CD4-positive, alpha-beta memory T cell (primary cell): ENCODE results near the gene DLG4. TPM values are rescaled to one million over a fixed set of nuclear protein-coding genes. Genes with fewer than 3 reads are reported as not detected.

Experiments
- CTCF ChIA-PET: fragments of 350-600 bp; sonication (Branson Sonifier 250); formaldehyde crosslinking; loops from one replicate; lab custom pipeline; 2021; ENCODE audit warnings: inconsistent platforms; ENCODE audit not compliant: partially characterized antibody; lab: Charles Lee
- POLR2A ChIA-PET: fragments of 350-600 bp; sonication (Branson Sonifier 250); formaldehyde crosslinking; loops from one replicate; lab custom pipeline; 2021; ENCODE audit not compliant: partially characterized antibody; lab: Charles Lee
- DNase-seq, 5 donors: peaks; one replicate each; pipeline versions ENCODE4 v3.0.0 to v3.0.0-alpha.2; 2020 to 2022; ENCODE audit warnings: mixed read lengths in 1 of 5
- H3K27ac ChIP-seq: one replicate; pipeline ENCODE4 v1.7.0; 2013; ENCODE audit warnings: low read depth, low read length
- H3K27me3 ChIP-seq: 2 replicates; pipeline ENCODE4 v1.7.0; 2013; ENCODE audit warnings: mild to moderate bottlenecking, low read length, moderate library complexity; ENCODE audit not compliant: insufficient read depth
- H3K36me3 ChIP-seq: 2 replicates; pipeline ENCODE4 v1.7.0; 2013; ENCODE audit warnings: mild to moderate bottlenecking, low read length, moderate library complexity; ENCODE audit not compliant: insufficient read depth
- H3K4me1 ChIP-seq: 2 replicates; pipeline ENCODE4 v1.7.0; 2013; ENCODE audit warnings: mild to moderate bottlenecking, low read length, moderate library complexity; ENCODE audit not compliant: insufficient read depth
- H3K4me3 ChIP-seq, 2 donors: one replicate each; pipeline ENCODE4 v1.7.0; 2013; ENCODE audit warnings: low read length in 2 of 2, mild to moderate bottlenecking in 1 of 2
- H3K9me3 ChIP-seq, 2 donors: one replicate each; pipeline ENCODE4 v1.7.0; 2013; ENCODE audit warnings: low read length in 2 of 2, control low read depth in 1 of 2; ENCODE audit not compliant: control insufficient read depth in 1 of 2
- H3K27ac Mint-ChIP-seq, 7 donors: one replicate each; pipeline ENCODE4 v1.8.0; 2020 to 2021; ENCODE audit warnings: mixed read lengths in 7 of 7, mild to moderate bottlenecking in 6 of 7, inconsistent platforms in 3 of 7, moderate library complexity in 3 of 7
- H3K27me3 Mint-ChIP-seq, 2 donors: one replicate each; pipeline ENCODE4 v1.8.0; 2020 to 2021; ENCODE audit warnings: mixed read lengths in 2 of 2
- H3K36me3 Mint-ChIP-seq, 2 donors: one replicate each; pipeline ENCODE4 v1.8.0; 2020 to 2021; ENCODE audit warnings: mixed read lengths in 2 of 2, inconsistent platforms in 1 of 2, mild to moderate bottlenecking in 1 of 2
- H3K4me1 Mint-ChIP-seq, 4 donors: one replicate each; pipeline ENCODE4 v1.8.0; 2020 to 2021; ENCODE audit warnings: mixed read lengths in 4 of 4, mild to moderate bottlenecking in 1 of 4
- H3K4me3 Mint-ChIP-seq, 8 donors: one replicate each; pipeline ENCODE4 v1.8.0; 2020 to 2021; ENCODE audit warnings: mixed read lengths in 8 of 8, mild to moderate bottlenecking in 7 of 8, moderate library complexity in 6 of 8, inconsistent platforms in 3 of 8
- H3K9me3 Mint-ChIP-seq, 8 donors: one replicate each; pipeline ENCODE4 v1.8.0; 2020 to 2021; ENCODE audit warnings: mixed read lengths in 8 of 8, mild to moderate bottlenecking in 5 of 8, inconsistent platforms in 3 of 8, moderate library complexity in 1 of 8
- intact Hi-C: fragments of 100-400 bp; cut with micrococcal nuclease; formaldehyde crosslinking; loops from one replicate; pipeline ENCODE4 v1.15.1; 2023
- polyA plus RNA-seq, 2 donors: library from polyadenylated mRNA; unstranded; fragments of 300-500 nt; fragmentation: Illumina TruSeq; gene quantifications; one replicate each; pipeline ENCODE4 v1.2.3, GENCODE V29; 2021
- total RNA-seq, 2 experiments: library from RNA; stranded (reverse); gene quantifications; one replicate each; pipeline ENCODE4 v1.2.3, GENCODE V29; 2021

The DLG4 gene
- total and polyA plus RNA-seq, 4 experiments from 2014 or later, result 0.44 to 7.6 (median 3.9) TPM

GRCh38 chr17:7226721-7227710 is 7.4 kb upstream of the DLG4 start:
- Mint-ChIP-seq H3K27me3 (no peaks in the 10 kb centered on the region), H3K9me3 (no peaks in the 10 kb centered on the region), H3K36me3 (peaks cover 20 to 63% of the 10 kb centered on the region in 2 donors), H3K27ac (no peak overlapping the region), H3K4me3 (no peak overlapping the region), H3K4me1 (peaks cover 3 to 13% (median 7%) of the 10 kb centered on the region in 4 donors)
- H3K4me1 ChIP-seq, result peaks cover 3% of the 10 kb centered on the region
- DNase-seq, result no peak
- peaks cover 56% of the 10 kb centered on the region for H3K36me3 ChIP-seq
- H3K9me3 ChIP-seq, result no peaks in the 10 kb centered on the region
- H3K27ac ChIP-seq, result no peak overlapping the region
- H3K4me3 ChIP-seq, result no peak overlapping the region
- POLR2A ChIA-PET, result interaction anchor here (15.3 to 17.6 kb wide), 2 partner anchors 6 to 9 kb away, joined by 435 read pairs; partner anchors contain the start of genes ACADVL, DLG4, DVL2 and GABARAP
- CTCF ChIA-PET, result no interaction called here
- no peaks in the 10 kb centered on the region for H3K27me3 ChIP-seq
- intact Hi-C loops, result no loop called here

- no peaks in the 10 kb centered on the region for H3K27me3 Mint-ChIP-seq
- peak in 1 of 5 donors; percentile 36 for DNase-seq
- H3K27ac Mint-ChIP-seq, result peak overlapping the region in 1 of 7 donors; percentile 38
- Histone ChIP-seq H3K9me3 (no peaks in the 10 kb centered on the region), H3K36me3 (peaks cover 58% of the 10 kb centered on the region), H3K4me1 (peaks cover 6% of the 10 kb centered on the region), H3K27ac (no peak overlapping the region), H3K27me3 (no peaks in the 10 kb centered on the region), H3K4me3 (no peak overlapping the region)
- ChIA-PET CTCF (no interaction called here), POLR2A (interaction anchor here (15.3 kb wide), 1 partner anchor 10 kb away, joined by 435 read pairs; the partner anchor contains the start of genes DVL2, GABARAP and PHF23)
- intact Hi-C loops, result no loop called here
- no peak overlapping the region for H3K4me3 Mint-ChIP-seq
- peaks cover 8 to 14% (median 12%) of the 10 kb centered on the region in 4 donors for H3K4me1 Mint-ChIP-seq
- peaks cover 18 to 64% of the 10 kb centered on the region in 2 donors for H3K36me3 Mint-ChIP-seq
- H3K9me3 Mint-ChIP-seq, result no peaks in the 10 kb centered on the region
Measured at GRCh38 chr17:7225711-7226331, 6.2 kb upstream of the DLG4 start.

GRCh38 chr17:7224661-7225111 is 5.0 kb upstream of the DLG4 start:
- H3K36me3 Mint-ChIP-seq, result peaks cover 17 to 61% of the 10 kb centered on the region in 2 donors
- peaks cover 14% of the 10 kb centered on the region for H3K4me1 ChIP-seq
- no peak for DNase-seq
- no peaks in the 10 kb centered on the region for H3K9me3 ChIP-seq
- peaks cover 13 to 21% (median 15%) of the 10 kb centered on the region in 4 donors for H3K4me1 Mint-ChIP-seq
- H3K27me3 ChIP-seq, result no peaks in the 10 kb centered on the region
- H3K27ac ChIP-seq, result no peak overlapping the region
- H3K36me3 ChIP-seq, result peaks cover 49% of the 10 kb centered on the region
- H3K27me3 Mint-ChIP-seq, result no peaks in the 10 kb centered on the region
- H3K27ac Mint-ChIP-seq, result peak overlapping the region in 1 of 7 donors; percentile 38
- no peak overlapping the region for H3K4me3 Mint-ChIP-seq
- H3K9me3 Mint-ChIP-seq, result no peaks in the 10 kb centered on the region
- ChIA-PET POLR2A (interaction anchor here (1.1 to 15.3 kb wide), 2 partner anchors 11 to 22 kb away, joined by 3 to 435 read pairs; partner anchors contain the start of genes DVL2, GABARAP and PHF23), CTCF (interaction anchor here (1.3 kb wide), 1 partner anchor 72 kb away, joined by 3 read pairs; no protein-coding TSS in a partner anchor)
- no peak overlapping the region for H3K4me3 ChIP-seq
- intact Hi-C loops, result no loop called here

GRCh38 chr17:7224110-7224509 is 4.5 kb upstream of the DLG4 start:
- ChIA-PET CTCF (interaction anchor here (1.3 kb wide), 1 partner anchor 73 kb away, joined by 3 read pairs; no protein-coding TSS in a partner anchor), POLR2A (interaction anchor here (1.1 to 15.3 kb wide), 2 partner anchors 12 to 21 kb away, joined by 3 to 435 read pairs; partner anchors contain the start of genes DVL2, GABARAP and PHF23)
- peaks cover 12 to 56% of the 10 kb centered on the region in 2 donors for H3K36me3 Mint-ChIP-seq

GRCh38 chr17:7223375-7223774 is 3.7 kb upstream of the DLG4 start:
- Histone ChIP-seq H3K27me3 (no peaks in the 10 kb centered on the region), H3K27ac (no peak overlapping the region), H3K4me1 (peaks cover 26% of the 10 kb centered on the region), H3K9me3 (no peaks in the 10 kb centered on the region), H3K36me3 (peaks cover 39% of the 10 kb centered on the region), H3K4me3 (no peak overlapping the region)
- Mint-ChIP-seq H3K27ac (peak overlapping the region in 3 of 7 donors; percentile 6 to 50 (median 23)), H3K36me3 (peaks cover 11 to 51% of the 10 kb centered on the region in 2 donors), H3K4me3 (no peak overlapping the region), H3K27me3 (no peaks in the 10 kb centered on the region), H3K4me1 (peaks cover 17 to 34% (median 25%) of the 10 kb centered on the region in 4 donors), H3K9me3 (no peaks in the 10 kb centered on the region)
- CTCF ChIA-PET, result interaction anchor here (5.9 kb wide), 1 partner anchor 74 kb away, joined by 79 read pairs; no protein-coding TSS in a partner anchor
- peak in 1 of 5 donors; percentile 9 for DNase-seq
- POLR2A ChIA-PET, result interaction anchor here (15.3 kb wide), 1 partner anchor 12 kb away, joined by 435 read pairs; the partner anchor contains the start of genes DVL2, GABARAP and PHF23
- intact Hi-C loops, result no loop called here

More at GRCh38 chr17:7224110-7224509, 4.5 kb upstream of the DLG4 start:
- Mint-ChIP-seq H3K27ac (peak overlapping the region in 1 of 7 donors; percentile 68), H3K4me1 (peaks cover 17 to 26% (median 21%) of the 10 kb centered on the region in 4 donors), H3K27me3 (no peaks in the 10 kb centered on the region), H3K9me3 (no peaks in the 10 kb centered on the region), H3K4me3 (no peak overlapping the region)
- Histone ChIP-seq H3K27ac (no peak overlapping the region), H3K27me3 (no peaks in the 10 kb centered on the region), H3K9me3 (no peaks in the 10 kb centered on the region), H3K4me3 (no peak overlapping the region), H3K36me3 (peaks cover 44% of the 10 kb centered on the region), H3K4me1 (peaks cover 19% of the 10 kb centered on the region)
- intact Hi-C loops, result no loop called here
- DNase-seq, result peak in 1 of 5 donors; percentile 26

GRCh38 chr17:7222972-7223292 is 3.3 kb upstream of the DLG4 start:
- CTCF ChIA-PET, result interaction anchor here (5.9 kb wide), 1 partner anchor 75 kb away, joined by 79 read pairs; no protein-coding TSS in a partner anchor
- Histone ChIP-seq H3K27me3 (no peaks in the 10 kb centered on the region), H3K36me3 (peaks cover 39% of the 10 kb centered on the region), H3K27ac (no peak overlapping the region), H3K4me3 (no peak overlapping the region), H3K4me1 (peaks cover 30% of the 10 kb centered on the region), H3K9me3 (no peaks in the 10 kb centered on the region)
- Mint-ChIP-seq H3K4me1 (peaks cover 18 to 38% (median 26%) of the 10 kb centered on the region in 4 donors), H3K9me3 (no peaks in the 10 kb centered on the region), H3K27me3 (no peaks in the 10 kb centered on the region), H3K36me3 (peaks cover 7 to 47% of the 10 kb centered on the region in 2 donors), H3K4me3 (peak overlapping the region in 1 of 8 donors; percentile 17), H3K27ac (peak overlapping the region in 2 of 7 donors; percentile 50 to 82)
- POLR2A ChIA-PET, result interaction anchor here (15.3 kb wide), 1 partner anchor 13 kb away, joined by 435 read pairs; the partner anchor contains the start of genes DVL2, GABARAP and PHF23
- DNase-seq, result peak in 1 of 5 donors; percentile 21
- intact Hi-C loops, result no loop called here
